HG02623 (cell line): ENCODE measurements around the gene ITGB3.
"Not testable (repeated sequence)": the region's sequence is repeated elsewhere in the genome, so short reads cannot be mapped to it uniquely, and the experiment has no call there.

Experiments used
- ATAC-seq: cut with Tn5 transposase; IDR thresholded peaks from one replicate; pipeline ENCODE4 v1.9.1; 2021; ENCODE audit warnings: moderate library complexity; ENCODE audit not compliant: unreplicated experiment

Gene ITGB3

DNA sequence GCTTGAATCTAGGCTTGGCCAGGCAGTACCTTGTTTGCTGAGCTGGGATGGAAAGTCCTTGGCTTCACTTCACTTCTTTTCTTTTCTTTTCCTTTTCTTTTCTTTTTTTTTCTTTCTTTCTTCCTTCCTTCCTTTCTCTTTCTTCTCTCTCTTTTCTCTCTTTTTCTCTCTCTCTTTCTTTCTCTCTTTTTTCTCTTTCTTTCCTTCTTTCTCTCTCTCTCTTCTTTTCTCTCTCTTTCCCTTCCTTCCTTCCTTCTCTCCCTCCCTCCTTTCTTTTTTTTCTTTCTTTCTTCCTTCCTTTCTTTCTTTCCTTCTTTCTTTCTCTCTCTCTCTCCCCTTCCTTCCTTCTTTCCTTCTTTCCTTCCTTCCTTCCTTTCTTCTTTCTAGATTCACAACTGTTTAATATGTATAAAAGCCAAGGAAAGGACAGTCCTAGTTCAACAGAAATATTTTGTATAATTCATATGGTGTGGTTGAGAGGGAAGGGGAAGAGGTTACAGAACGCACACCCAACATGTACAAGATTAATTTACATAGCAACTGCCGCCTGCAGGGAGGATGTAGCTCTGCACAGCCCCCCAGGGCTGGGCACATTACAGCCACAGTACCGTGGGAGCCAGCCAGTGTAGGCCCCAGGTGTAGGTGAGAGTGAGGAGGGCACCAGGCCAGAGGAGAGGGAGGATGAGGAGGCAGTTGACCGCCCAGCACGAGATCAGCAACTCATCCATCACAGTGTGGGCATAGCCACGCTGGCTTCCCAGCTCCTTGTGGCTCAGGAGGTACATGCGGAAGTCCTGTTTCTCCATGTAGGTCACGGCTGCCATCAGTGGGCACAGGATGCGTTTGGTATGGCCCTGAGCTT is 9.7 kb upstream of the ITGB3 start:
- no peak for ATAC-seq

DNA sequence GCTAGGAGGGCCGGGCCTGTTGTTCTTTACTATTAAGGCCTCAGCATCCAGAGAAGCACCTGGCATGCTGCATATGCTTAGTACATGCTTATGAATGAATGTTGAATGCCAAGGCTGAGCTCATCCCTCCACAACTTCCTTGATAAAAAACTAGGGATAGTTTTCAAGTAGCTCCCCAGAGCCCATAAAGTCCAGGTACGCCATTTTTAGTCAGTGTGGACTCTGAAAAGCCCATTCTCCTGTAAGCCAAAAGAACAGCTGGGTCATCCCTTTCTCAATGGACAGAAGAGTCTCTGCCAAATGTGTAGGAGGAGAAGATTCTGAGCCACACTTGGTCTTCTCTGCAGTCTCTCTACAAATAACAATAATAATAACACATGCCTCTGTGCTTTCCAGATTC is 8.9 kb upstream of the ITGB3 start:
- no peak for ATAC-seq

DNA sequence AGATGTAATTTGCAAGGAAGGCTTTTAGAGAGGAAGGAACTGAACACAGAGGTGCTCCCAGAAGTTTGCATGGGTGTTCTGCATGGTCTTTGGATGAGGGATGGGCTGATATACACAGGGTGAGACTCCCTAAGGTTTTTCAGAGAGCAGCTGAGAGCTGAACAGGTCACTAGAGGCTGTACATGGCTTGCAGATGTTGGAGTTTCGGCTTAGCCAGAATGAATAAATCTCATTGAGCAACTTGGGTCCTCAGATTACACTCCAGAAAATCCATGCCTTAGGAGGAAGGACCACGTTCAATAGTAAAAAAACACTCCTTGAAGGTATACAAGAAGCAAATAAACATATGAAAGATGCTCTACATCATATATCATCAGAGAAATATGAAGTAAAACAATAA is 7.5 kb upstream of the ITGB3 start:
- no peak for ATAC-seq

DNA sequence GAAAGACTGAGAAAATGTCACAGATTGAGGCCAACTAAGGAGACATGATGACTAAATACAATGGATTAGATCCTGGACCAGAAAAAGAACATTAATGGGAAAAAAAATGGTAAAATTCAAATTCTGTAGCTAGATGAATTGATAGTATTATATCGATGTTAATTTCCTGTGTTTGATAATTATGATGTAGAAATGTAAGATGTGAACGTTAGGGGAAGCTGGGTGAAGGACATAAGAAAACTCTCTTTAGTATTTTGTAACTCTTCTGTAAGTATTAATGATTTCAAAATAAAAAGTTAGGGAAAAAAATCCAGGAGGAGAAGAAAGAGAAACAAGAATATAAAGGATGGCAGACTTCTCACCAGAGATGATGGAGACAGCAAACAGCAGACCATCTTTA is 2.8 kb upstream of the ITGB3 start:
- no peak for ATAC-seq

DNA sequence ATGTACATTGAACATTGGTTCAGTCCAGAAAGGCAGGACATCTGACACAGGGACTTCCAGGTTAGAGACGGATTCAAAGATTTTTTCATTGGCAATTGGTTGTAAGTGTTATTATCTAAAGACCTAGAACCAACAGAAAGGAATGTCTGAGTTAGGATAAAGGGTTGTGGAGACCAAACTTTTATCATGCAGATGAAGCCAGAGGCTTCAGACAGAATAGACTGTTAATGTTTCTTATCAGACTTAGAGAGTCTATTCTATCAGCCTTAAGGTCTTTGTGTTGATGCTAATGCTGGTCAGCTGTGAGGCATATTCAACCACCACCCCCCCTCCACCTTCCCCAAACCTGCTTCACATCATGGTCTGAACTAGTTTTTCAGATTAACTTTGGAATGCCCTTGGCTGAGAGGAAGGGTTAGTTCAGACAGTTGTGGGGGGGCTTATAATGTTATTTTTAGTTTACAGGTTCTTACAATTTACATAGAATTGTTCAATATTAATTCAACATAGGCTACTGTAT is 2.1 kb upstream of the ITGB3 start:
- ATAC-seq = no peak

DNA sequence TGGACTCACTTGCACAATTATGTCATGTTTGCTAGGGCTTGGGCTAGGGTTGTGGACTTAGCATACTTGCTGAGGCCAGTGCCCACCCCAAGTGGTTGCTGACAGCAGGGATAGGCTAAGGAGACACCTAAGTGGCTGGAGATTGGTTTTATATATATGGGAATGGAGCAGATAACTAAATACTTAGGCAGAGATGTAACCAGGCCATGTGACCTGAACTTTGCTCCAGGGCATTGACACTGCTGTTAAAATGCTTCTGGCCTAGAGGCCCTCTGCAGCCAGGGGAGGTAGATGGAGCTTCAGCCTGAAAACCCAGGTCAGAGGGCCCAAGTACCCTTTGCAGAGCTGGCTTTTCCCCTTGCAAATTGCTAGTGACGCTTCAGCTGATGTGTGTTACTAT is 1.4 kb upstream of the ITGB3 start:
- ATAC-seq = no peak

DNA sequence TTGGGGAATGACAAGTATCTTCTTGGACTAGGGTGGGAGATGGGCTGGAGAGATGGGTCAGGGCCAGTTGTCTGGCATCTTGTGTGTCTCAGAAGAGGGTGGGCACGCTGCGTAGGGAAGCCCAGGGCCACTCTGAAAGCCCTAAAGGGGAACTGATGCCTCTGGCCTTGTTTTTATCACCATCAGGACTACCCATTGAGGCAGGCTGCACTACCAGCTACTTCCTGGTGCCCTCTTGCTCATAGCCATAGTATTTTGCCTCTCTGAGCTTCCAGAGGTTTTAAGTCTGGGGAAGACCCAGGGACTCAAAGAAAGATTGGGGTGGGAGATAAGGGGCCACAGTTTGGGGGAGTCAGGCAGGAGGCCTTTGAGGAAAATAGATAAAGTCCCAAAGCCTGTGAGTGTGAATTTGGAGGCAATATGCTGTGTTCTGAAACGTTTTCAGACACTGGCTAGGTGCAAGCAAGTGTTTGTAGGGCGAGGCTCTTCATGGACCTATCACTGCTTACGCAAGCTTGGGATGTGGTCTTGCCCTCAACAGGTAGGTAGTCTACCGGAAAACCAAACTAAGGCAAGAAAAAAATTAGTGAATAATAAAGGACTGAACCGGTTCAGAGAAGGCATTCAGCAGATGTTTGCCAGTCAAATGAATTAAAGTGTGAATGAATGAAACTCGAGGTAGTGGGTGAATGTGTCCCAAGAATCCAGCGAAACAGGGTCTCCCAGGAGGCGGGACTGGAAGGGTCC is 688 bp upstream of the ITGB3 start:
- ATAC-seq = no peak

DNA sequence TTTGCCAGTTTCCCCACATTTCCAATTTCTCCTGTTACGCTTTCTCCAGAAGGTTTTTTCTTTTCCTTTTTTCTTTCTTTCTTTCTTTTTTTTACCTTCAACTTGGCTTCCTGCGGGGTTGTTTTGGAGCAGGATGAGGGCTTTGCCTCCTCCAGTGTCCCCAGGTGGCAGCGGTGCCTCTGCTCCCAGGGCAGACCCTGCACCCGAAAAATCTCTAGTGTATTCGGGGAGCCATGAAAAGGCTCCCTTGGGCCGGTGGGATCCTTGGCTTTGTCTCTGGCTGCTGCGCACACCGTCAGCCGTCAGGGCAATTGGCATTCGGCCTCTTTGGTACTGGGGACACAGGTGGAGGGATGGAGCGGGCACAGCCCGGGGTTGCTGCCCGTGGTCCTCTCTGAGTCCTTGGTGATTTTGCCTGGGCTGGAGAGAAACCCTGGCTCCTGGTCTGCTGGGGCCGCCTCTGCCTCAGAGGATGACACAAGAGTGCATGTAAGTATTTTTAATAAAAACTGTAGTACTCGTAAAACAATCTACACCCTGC is 846 bp downstream of the ITGB3 start:
- ATAC-seq = no peak

DNA sequence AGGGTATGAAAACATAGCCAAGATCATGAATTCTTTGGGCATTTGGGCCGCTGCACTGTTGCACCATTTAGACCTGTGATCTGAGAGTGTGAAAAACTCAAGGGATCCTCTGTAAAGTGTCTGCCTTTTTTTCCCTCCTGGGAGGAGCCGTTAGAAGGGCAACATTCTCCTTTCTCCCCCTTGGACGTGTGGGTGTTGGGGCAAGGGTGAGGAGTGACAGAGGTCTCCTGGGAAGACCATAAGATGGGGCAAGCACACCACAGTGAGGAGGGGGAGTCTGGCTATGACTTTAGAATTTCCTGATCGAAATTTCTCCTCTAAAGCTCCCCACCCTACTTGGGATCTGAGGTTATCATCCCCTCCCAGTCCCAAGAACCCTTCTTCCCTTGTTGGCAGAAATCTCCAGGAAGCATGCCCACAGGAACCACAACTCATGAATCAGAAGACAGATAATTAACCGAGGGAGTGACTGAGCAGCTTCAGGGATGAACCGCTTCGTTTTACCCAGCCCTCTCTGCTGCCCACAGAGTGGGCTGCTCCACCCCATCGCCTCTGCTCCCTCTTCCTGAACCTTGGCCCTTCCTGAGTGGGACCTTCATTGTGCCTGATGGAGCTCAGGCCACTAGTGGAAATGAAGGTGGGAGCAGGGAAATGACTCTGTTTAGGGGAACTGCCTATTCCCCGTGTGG is 4.2 kb downstream of the ITGB3 start:
- ATAC-seq = no peak

DNA sequence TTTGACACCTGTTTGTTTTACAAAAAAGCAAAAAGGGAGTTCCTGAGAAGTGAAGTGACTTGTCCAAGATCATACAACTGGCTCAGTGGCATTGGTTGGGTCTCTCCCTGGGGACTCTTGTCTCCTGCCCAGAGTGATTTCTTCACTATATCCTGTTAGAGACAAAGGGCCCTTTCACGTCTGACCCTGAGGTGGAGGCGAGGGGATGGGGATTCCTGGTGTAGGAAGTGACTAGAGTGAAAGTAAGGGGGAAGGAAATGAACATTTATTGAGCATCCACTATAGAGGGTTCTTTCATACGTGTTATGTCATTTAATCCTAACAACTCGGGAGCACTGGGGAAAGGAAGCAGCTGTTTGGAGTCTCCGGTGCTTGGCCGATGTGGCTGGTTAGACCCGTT is 9.0 kb downstream of the ITGB3 start:
- ATAC-seq = no peak

DNA sequence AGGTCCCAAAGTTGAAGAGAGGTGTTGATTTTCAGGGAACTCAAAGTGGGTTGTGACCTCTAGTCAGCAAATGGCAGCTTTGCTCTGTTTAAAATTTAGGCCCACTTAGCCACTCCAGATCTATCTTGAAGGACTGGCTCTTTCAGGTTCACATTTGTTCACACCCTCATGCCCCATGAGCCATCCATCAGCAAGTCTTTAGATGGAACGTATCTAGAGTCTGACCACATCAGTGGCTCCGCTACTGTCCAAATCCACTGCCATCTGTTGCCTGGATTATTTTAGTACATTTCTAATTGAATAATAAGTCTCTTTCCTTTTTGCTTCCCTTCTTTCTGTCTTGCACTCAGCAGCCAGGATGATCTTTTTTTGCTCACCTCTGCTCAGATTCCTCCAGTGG is 10.5 kb downstream of the ITGB3 start:
- ATAC-seq = no peak

DNA sequence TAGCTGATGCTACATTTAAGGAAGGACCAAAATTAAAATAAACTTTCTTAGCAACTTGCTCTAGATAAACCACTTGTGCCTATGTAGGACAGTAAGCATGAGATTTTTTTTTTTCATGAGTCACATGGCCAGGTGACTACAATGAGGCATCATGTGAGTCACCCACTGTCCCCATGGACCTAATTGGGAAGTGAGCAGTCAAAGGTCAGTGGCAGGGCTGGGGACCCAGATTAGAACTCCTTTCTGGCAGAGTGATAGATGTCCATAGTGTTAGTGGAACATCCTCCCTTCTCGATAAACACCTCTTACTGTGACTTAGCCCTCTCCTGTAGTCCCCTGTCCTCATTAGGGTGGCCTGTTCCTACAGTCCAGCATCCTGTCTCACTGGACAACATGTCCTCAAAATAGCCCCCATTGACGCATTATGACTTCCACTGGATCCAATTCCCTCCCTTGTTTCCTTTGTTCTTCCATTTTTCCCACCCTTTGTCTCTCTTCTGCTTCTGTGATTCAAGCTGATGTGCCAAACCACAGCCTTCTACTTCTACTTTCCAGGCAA is 12.4 kb downstream of the ITGB3 start:
- no peak for ATAC-seq

DNA sequence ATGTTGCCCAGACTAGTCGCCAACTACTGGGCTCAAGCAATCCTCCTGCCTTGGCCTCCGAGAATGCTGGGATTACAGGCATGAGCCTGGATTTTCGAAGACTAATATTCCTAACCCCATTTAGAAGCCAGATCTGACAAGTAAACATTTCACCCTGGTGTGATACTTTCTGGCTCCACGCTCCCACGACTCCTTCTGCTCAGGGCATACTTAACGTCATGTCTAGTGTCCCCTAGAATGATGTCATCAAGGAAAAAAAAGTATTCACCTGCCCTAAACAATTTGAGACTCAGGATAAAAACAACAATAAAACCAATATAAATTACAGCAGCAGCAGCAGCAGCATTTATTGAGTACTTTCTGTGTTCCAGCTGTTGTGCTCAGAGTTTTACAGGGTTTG is 13.2 kb downstream of the ITGB3 start:
- no peak for ATAC-seq

DNA sequence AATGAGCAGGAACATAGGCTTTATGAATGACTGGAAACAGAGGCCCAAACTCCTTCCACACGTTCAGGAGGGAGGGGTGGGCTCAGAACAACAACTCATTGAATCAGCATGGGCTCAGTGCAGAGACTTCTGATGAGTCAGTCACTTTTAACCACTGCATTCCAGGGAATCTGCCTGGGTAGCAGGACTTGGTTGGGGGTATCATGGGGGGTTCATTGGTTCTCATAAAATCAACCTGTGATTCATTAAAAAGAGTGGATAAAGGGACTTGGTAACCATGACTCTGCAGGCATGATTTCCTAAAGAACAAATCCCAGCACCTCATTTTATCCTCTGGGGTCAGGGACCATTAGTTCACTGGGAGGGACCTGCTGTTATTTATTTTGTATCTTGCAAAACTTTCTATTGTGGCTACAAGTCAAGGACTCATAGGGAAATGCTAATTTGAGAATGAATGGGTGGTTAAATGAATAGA is 13.8 kb downstream of the ITGB3 start:
- ATAC-seq = no peak

DNA sequence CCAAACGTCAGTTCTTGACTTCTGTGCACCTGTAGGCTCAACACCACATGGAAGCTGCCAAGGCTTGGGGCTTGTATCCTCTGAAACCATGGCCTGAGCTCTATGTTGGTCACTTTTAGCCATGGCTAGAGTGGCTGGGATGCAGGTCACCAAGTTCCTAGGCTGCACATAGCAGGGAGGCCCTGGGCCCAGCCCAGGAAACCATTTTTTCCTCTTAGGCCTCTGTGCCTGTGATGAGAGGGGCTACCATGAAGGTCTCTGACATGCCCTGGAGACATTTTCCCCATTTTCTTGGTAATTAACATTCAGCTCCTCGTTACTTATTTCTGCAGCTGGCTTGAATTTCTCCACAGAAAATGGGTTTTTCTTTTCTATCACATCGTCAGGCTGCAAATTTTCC is 15.3 kb downstream of the ITGB3 start:
- not testable (repeated sequence) for ATAC-seq

DNA sequence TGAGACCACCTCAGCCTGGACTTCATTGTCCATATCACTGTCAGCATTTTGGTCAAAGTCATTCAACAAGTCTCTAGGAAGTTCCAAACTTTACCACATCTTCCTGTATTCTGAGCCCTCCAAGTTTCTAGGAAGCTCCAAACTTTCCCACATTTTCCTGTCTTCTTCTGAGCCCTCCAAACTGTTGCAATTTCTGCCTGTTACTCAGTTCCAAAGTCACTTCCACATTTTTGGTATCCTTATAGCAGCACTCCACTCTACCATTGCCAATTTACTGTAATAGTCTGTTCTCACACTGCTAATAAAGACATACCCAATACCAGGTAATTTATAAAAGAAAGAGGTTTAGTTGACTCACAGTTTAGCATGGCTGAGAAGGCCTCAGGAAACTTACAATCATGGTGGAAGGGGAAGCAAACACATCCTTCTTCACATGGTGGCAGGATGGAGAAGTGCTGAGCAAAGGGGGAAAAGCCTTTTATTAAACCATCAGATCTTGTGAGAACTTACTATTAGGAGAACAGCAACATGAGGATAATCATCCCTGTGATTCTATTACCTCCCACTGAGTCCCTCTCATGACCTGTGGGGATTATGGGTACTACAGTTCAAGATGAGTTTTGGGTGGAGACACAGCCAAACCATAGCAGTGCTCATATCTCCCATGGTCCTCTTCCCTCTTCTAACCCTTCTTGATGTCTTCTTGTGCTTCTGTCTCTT is 16.1 kb downstream of the ITGB3 start:
- not testable (repeated sequence) for ATAC-seq

DNA sequence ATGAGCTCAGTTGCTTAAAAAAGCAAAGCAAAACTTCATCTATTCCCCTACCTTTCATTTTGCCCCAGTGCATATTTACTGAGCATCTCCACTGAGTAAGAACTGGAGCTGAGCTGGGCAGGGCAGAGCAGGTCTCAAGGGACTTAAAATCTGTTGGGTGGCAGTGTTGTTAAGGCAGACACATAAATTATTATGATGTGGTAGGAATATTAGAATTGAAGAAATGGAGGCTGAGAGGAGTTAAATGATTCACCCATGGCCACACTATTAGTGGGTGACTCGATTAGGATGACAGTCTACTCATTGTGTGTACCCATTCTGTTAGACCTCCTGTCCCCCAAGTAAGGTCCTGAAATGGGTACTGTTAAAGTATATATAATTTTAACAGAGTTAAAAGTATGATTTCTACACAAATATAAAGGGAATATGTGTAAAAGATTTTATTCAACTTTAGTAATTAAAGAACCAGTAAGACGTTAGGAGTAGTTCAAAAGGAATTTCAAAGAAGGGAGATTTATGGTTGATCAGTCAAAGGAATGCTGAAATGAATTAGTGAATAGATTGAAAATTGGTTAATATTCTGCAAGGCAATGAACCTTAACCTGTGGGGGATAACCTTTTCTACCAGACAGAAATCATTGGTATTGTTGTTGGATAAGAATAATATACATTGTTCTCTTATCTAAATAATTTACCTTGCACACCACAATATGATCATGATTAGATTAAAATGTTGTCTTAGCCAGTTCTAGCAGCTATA is 17.5 kb downstream of the ITGB3 start:
- ATAC-seq = no peak

DNA sequence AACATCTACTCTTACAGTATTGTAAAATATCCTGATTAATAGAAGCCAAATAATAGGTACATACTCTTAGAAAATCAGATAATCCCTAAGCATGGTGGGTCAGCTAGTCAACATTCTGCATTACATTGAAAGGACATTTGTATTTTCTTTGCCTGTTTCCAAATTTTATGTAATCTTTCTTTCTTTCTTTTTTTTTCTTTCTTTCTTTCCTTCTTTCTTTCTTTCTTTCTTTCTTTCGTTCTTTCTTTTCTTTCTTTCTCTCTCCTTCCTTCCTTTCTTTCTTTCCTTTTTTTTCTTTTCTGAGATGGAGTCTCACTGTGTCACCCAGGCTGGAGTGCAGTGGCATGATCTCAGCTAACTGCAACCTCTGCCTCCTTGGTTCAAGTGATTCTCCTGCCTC is 18.9 kb downstream of the ITGB3 start:
- ATAC-seq = no peak

DNA sequence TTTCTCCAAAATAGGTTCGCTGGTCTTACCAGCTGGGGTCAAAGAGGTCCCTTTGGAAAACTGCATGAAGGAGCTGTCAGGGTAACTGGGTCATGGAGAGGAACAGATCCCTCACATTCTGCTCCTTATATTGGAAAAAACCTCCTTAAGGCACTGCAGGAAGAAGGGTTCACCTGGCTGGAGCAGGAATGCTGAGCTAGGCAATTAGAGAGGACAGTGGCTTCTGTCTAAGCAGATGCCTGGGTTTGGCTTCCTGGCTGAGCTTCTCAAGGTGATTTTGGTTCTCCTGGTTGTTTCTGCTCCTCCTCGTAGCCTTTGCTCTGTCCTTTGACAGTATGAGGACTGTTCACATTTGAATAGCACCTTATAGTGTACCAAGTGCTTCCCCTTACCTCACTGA is 19.6 kb downstream of the ITGB3 start:
- no peak for ATAC-seq
